Astrocyte (in vitro differentiated cells and primary cell): Measurements from ENCODE around the gene RAB5B. TPM values are rescaled to one million over a fixed set of nuclear protein-coding genes. Genes with fewer than 3 reads are reported as not detected.
A peak's percentile ranks its signal among the peaks of the same experiment; 100 is the strongest.

Experiments
- DNase-seq: peaks from one replicate; pipeline ENCODE4 v3.0.0-alpha.2; 2010; ENCODE audit warnings: low read depth
- FAIRE-seq: peaks from 2 replicates; lab custom pipeline; 2011; peaks lifted over from hg19 to GRCh38; lab: Jason Lieb, UNC
- H2AFZ ChIP-seq: 2 replicates; pipeline ENCODE4 v1.6.0; 2012; ENCODE audit warnings: low read depth, low read length, inconsistent platforms
- H3K27ac ChIP-seq: 2 replicates; pipeline ENCODE4 v1.5.1; 2011; ENCODE audit warnings: low read depth, low read length, inconsistent platforms
- H3K27me3 ChIP-seq: 2 replicates; pipeline ENCODE4 v1.6.0; 2011; ENCODE audit warnings: low read length, inconsistent platforms; ENCODE audit not compliant: insufficient read depth
- H3K36me3 ChIP-seq: 2 replicates; pipeline ENCODE4 v1.5.1; 2011; ENCODE audit warnings: low read length, inconsistent platforms; ENCODE audit not compliant: insufficient read depth
- H3K4me1 ChIP-seq: 2 replicates; pipeline ENCODE4 v1.5.1; 2011; ENCODE audit warnings: low read length, inconsistent platforms; ENCODE audit not compliant: insufficient read depth
- H3K4me2 ChIP-seq: 2 replicates; pipeline ENCODE4 v1.6.0; 2012; ENCODE audit warnings: low read length, inconsistent platforms
- H3K4me3 ChIP-seq: 2 replicates; pipeline ENCODE4 v1.5.1; 2011; ENCODE audit warnings: low read depth, mild to moderate bottlenecking, low read length, inconsistent platforms; ENCODE audit not compliant: insufficient read depth
- H3K79me2 ChIP-seq: 2 replicates; pipeline ENCODE4 v1.6.0; 2012; ENCODE audit warnings: mild to moderate bottlenecking, low read length, inconsistent platforms; ENCODE audit not compliant: insufficient read depth
- H3K9ac ChIP-seq: 2 replicates; pipeline ENCODE4 v1.6.0; 2012; ENCODE audit warnings: mild to moderate bottlenecking, low read length, inconsistent platforms
- H3K9me3 ChIP-seq: 2 replicates; pipeline ENCODE4 v1.5.1; 2012; ENCODE audit warnings: low read depth, mild to moderate bottlenecking, low read length, inconsistent platforms; ENCODE audit not compliant: insufficient read depth
- H4K20me1 ChIP-seq: 2 replicates; pipeline ENCODE4 v1.6.0; 2012; ENCODE audit warnings: low read length, inconsistent platforms; ENCODE audit not compliant: insufficient read depth
- H3K27ac Mint-ChIP-seq: one replicate; pipeline ENCODE4 v1.8.0; 2021; ENCODE audit warnings: mild to moderate bottlenecking, mixed read lengths; ENCODE audit not compliant: unreplicated experiment
- H3K27me3 Mint-ChIP-seq: one replicate; pipeline ENCODE4 v1.8.0; 2021; ENCODE audit warnings: low read depth, mixed read lengths; ENCODE audit not compliant: unreplicated experiment
- H3K36me3 Mint-ChIP-seq: one replicate; pipeline ENCODE4 v1.8.0; 2021; ENCODE audit warnings: low read depth, mixed read lengths; ENCODE audit not compliant: unreplicated experiment
- H3K4me1 Mint-ChIP-seq: one replicate; pipeline ENCODE4 v1.8.0; 2021; ENCODE audit warnings: low read depth, mixed read lengths; ENCODE audit not compliant: unreplicated experiment
- H3K4me3 Mint-ChIP-seq: one replicate; pipeline ENCODE4 v1.8.0; 2021; ENCODE audit warnings: mild to moderate bottlenecking, moderate library complexity, mixed read lengths; ENCODE audit not compliant: unreplicated experiment
- H3K9me3 Mint-ChIP-seq: one replicate; pipeline ENCODE4 v1.8.0; 2021; ENCODE audit warnings: mild to moderate bottlenecking, mixed read lengths; ENCODE audit not compliant: unreplicated experiment
- CTCF ChIP-seq: IDR thresholded peaks from 2 replicates; pipeline ENCODE4 v1.5.1; 2011; ENCODE audit warnings: low read depth, mild to moderate bottlenecking, inconsistent platforms, low read length, moderate library complexity; ENCODE audit not compliant: insufficient read depth
- EZH2 ChIP-seq: IDR thresholded peaks from 2 replicates; pipeline ENCODE4 v1.6.1; 2012; ENCODE audit warnings: mild to moderate bottlenecking, low read length, inconsistent platforms; ENCODE audit not compliant: insufficient read depth
- total RNA-seq: library from RNA; stranded (reverse); gene quantifications from 2 replicates; pipeline ENCODE4 v1.2.1, GENCODE V29; 2021

Gene RAB5B
- total RNA-seq, 1 donor from 2014 or later: 127 TPM

- no peaks in the 10 kb centered on the region for H3K27me3 Mint-ChIP-seq
- H3K4me1 Mint-ChIP-seq: peaks cover 10% of the 10 kb centered on the region
- peaks cover 35% of the 10 kb centered on the region for H3K36me3 Mint-ChIP-seq
- H3K36me3 ChIP-seq: peaks cover 14% of the 10 kb centered on the region
- no peak for DNase-seq
- peaks cover 13% of the 10 kb centered on the region for H3K4me1 ChIP-seq
- no peaks in the 10 kb centered on the region for H3K9me3 Mint-ChIP-seq
- H3K4me3 Mint-ChIP-seq: no peak overlapping the region
- H3K9me3 ChIP-seq: no peaks in the 10 kb centered on the region
- no peak overlapping the region for H3K9ac ChIP-seq
- no peaks in the 10 kb centered on the region for H3K27me3 ChIP-seq
- H3K4me3 ChIP-seq: no peak overlapping the region
- H3K27ac ChIP-seq: no peak overlapping the region
- FAIRE-seq: no peak
- no peaks in the 10 kb centered on the region for H4K20me1 ChIP-seq
- no peak for TF ChIP-seq CTCF
- no peak overlapping the region for H2AFZ ChIP-seq
- H3K4me2 ChIP-seq: no peak overlapping the region
- no peaks in the 10 kb centered on the region for H3K79me2 ChIP-seq
- H3K27ac Mint-ChIP-seq: no peak overlapping the region
These were observed 31.2 kb upstream of the RAB5B start for GRCh38 chr12:55942577-55943136.

GRCh38 chr12:55946553-55946952 lies 27.3 kb upstream of the RAB5B start:
- no peak for DNase-seq
- Histone ChIP-seq H3K36me3 (peaks cover 17% of the 10 kb centered on the region), H3K27ac (no peak overlapping the region), H3K9me3 (no peaks in the 10 kb centered on the region), H3K27me3 (no peaks in the 10 kb centered on the region), H4K20me1 (no peaks in the 10 kb centered on the region), H3K4me3 (no peak overlapping the region), H3K4me1 (no peaks in the 10 kb centered on the region), H3K79me2 (no peaks in the 10 kb centered on the region), H3K9ac (no peak overlapping the region), H2AFZ (no peak overlapping the region), H3K4me2 (no peak overlapping the region)
- TF ChIP-seq EZH2 (no peak), CTCF (no peak)
- Mint-ChIP-seq H3K4me1 (peaks cover 2% of the 10 kb centered on the region), H3K4me3 (no peak overlapping the region), H3K27ac (no peak overlapping the region), H3K36me3 (peaks cover 23% of the 10 kb centered on the region), H3K27me3 (no peaks in the 10 kb centered on the region), H3K9me3 (no peaks in the 10 kb centered on the region)
- no peak for FAIRE-seq

GRCh38 chr12:55955344-55955743 lies 18.5 kb upstream of the RAB5B start:
- H3K4me3 ChIP-seq: no peak overlapping the region
- peaks cover 10% of the 10 kb centered on the region for H3K36me3 ChIP-seq
- no peak overlapping the region for H2AFZ ChIP-seq
- DNase-seq (no peak), FAIRE-seq (no peak)
- no peak overlapping the region for H3K27ac ChIP-seq
- no peaks in the 10 kb centered on the region for H3K9me3 ChIP-seq
- Mint-ChIP-seq H3K27me3 (peaks cover 3% of the 10 kb centered on the region), H3K9me3 (peaks cover 2% of the 10 kb centered on the region), H3K4me1 (peaks cover 8% of the 10 kb centered on the region), H3K4me3 (peak overlapping the region; percentile 3), H3K27ac (no peak overlapping the region), H3K36me3 (peaks cover 22% of the 10 kb centered on the region)
- TF ChIP-seq CTCF (no peak), EZH2 (no peak)
- no peak overlapping the region for H3K4me2 ChIP-seq
- no peaks in the 10 kb centered on the region for H4K20me1 ChIP-seq
- H3K4me1 ChIP-seq: peaks cover 9% of the 10 kb centered on the region
- no peak overlapping the region for H3K9ac ChIP-seq
- no peaks in the 10 kb centered on the region for H3K27me3 ChIP-seq
- no peaks in the 10 kb centered on the region for H3K79me2 ChIP-seq
